ENCODE measurements around the gene CBFA2T2.

CBFA2T2 gene

DNA sequence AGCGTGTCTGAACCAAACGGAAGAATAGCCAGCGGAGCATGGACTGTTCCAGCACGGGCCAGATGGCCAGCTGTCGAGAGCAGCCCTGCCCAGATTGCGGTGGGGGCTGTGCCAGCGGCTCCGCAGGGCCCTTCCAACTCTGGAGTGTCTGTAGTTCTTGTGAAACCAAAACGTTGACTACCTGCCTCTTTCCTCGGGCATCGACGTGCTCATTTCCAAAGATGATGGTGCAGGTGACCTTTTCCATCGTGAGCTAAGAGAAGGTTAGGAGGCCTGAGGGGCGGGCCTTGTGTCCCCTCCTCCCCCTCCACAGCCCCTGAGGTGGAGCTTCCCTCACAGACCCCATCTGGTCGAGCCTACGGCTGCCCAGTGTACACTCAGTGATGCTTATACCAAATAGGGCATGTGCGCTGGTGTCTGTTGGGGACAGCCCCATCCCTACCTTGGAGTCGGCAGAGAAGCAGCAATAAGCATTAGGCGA, 159.3 kb downstream of the CBFA2T2 start:
- intact Hi-C loops (cut with DNase I; ENCODE audit: low total_unique reads) = no loop called here
- H3K36me3 ChIP-seq = peaks cover 9 to 19% (median 15%) of the 10 kb centered on the region in 3 donors
- H3K4me1 ChIP-seq = peaks cover 0 to 55% (median 36%) of the 10 kb centered on the region in 4 donors
- TF ChIP-seq, protein P1, sequence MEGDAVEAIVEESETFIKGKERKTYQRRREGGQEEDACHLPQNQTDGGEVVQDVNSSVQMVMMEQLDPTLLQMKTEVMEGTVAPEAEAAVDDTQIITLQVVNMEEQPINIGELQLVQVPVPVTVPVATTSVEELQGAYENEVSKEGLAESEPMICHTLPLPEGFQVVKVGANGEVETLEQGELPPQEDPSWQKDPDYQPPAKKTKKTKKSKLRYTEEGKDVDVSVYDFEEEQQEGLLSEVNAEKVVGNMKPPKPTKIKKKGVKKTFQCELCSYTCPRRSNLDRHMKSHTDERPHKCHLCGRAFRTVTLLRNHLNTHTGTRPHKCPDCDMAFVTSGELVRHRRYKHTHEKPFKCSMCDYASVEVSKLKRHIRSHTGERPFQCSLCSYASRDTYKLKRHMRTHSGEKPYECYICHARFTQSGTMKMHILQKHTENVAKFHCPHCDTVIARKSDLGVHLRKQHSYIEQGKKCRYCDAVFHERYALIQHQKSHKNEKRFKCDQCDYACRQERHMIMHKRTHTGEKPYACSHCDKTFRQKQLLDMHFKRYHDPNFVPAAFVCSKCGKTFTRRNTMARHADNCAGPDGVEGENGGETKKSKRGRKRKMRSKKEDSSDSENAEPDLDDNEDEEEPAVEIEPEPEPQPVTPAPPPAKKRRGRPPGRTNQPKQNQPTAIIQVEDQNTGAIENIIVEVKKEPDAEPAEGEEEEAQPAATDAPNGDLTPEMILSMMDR (IDR thresholded peaks at IDR 0.05) = no peak
- DNase-seq = peak in 1 of 2 donors; percentile 79
- H3K9me3 ChIP-seq = no peaks in the 10 kb centered on the region
- H3K27me3 ChIP-seq = no peaks in the 10 kb centered on the region
- H3K27ac ChIP-seq = peak overlapping the region; percentile 65 to 80
- H3K4me3 ChIP-seq = no peak overlapping the region

DNA sequence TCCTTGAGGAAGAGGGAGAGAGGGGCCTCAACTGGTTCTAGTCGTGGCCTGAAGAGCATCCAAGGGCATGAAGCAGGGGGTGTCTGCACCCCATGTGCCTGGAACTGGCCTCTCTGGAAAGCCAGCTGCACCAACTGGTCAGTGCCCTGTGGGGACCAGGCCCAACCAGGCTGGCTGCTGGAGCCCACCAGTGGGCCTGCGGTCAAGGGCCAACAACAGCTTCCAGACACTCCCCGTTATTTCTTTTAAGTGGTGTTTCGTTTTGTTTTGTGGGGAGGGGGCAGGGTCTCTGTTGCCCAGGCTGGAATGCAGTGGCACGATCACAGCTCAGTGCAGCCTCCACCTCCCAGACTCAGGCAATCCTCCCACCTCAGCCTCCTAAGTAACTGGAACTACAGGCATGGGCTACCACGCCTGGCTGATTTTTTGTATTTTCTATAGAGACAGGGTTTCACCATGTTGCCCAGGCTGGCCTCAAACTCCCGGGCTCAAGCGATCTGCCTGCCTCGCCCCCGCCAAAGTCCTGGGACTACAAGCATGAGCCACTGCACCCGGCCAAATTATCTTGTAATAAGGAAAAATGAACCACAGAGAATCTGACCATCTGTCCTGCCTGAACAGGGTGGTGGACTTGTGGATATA, 160.3 kb downstream of the CBFA2T2 start:
- TF ChIP-seq, protein P1 (IDR thresholded peaks at IDR 0.05) = no peak
- H3K9me3 ChIP-seq = no peaks in the 10 kb centered on the region
- intact Hi-C loops (cut with DNase I; ENCODE audit: low total_unique reads) = loop anchor here (10.0 kb wide), 1 partner anchor 235 kb away; no protein-coding TSS in a partner anchor
- H3K4me3 ChIP-seq = no peak overlapping the region
- H3K27ac ChIP-seq = no peak overlapping the region
- H3K36me3 ChIP-seq = peaks cover 0 to 9% (median 5%) of the 10 kb centered on the region in 3 donors
- DNase-seq = no peak
- H3K4me1 ChIP-seq = peaks cover 0 to 56% (median 36%) of the 10 kb centered on the region in 4 donors
- no peaks in the 10 kb centered on the region for H3K27me3 ChIP-seq

DNA sequence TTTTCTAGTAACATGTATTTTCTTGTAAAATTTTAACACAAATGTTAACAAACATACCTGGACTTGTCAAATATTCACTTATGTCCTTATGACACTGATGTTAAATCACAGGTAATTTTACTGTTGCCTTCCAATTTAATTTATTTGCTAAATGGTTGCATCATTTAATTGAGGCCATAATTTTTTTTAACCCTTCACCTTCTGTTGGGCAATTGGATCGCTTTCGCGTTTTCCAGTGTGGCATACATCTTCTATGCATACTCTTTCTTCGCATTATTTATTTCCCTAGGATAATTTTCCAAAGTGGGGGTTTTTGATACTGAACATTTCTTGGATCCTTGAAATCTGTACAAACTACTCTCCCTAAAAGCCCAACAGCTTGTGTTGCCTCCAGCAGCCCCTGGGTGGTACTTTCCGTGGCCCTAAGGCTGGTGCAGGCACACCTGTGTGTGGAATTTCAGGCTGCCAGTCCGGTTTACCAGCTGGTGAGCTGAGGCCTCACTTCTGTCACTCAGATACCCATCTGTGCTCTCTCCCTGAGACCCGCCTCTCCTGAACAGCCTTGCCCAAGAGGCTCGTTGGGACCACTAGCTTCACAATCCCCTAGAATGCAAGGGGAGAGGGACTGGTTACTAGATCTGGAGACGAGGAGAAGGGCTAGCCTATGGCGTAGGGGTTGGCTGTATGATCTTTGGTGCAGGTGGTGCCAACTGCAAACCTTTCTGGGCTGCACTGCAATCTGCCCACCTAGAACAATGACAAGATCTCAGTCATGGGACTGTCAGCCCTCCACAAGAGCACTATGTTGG, 161.1 kb downstream of the CBFA2T2 start:
- Histone ChIP-seq H3K9me3 (no peaks in the 10 kb centered on the region), H3K4me1 (peaks cover 0 to 56% (median 36%) of the 10 kb centered on the region in 4 donors), H3K4me3 (no peak overlapping the region), H3K27ac (no peak overlapping the region), H3K27me3 (no peaks in the 10 kb centered on the region), H3K36me3 (peaks cover 0 to 2% (median 0%) of the 10 kb centered on the region in 3 donors)
- intact Hi-C loops (cut with DNase I; ENCODE audit: low total_unique reads) = loop anchor here (10.0 kb wide), 1 partner anchor 236 kb away; no protein-coding TSS in a partner anchor
- TF ChIP-seq, protein P1 (IDR thresholded peaks at IDR 0.05) = no peak
- no peak for DNase-seq

DNA sequence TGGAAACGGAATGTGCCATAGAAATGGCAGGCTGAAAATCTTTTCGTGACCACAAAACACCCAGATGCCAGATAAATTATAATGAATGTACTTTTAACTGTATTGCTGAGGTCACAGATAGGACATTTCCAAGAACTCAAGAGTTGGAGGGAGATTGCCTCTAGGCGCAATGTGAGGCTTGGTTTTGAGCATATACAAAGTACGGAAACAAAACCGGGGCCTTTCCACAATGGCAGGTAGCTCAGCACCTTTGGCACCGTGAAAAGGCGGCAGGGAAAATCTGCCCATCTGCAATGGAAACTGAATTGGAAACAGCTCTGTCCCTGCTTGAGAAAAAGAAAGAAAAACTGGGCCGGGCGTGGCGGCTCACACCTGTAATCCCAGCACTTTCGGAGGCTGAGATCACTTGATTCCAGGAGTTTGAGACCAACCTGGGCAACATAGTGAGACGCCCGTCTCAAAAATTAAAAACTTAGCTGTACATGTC, 161.7 kb downstream of the CBFA2T2 start:
- Histone ChIP-seq H3K4me3 (no peak overlapping the region), H3K36me3 (peaks cover 0 to 6% (median 0%) of the 10 kb centered on the region in 3 donors), H3K27me3 (no peaks in the 10 kb centered on the region), H3K4me1 (peaks cover 0 to 52% (median 33%) of the 10 kb centered on the region in 4 donors), H3K9me3 (no peaks in the 10 kb centered on the region), H3K27ac (no peak overlapping the region)
- no peak for DNase-seq
- TF ChIP-seq, protein P1 (IDR thresholded peaks at IDR 0.05) = no peak
- intact Hi-C loops (cut with DNase I; ENCODE audit: low total_unique reads) = loop anchor here (10.0 kb wide), 1 partner anchor 237 kb away; no protein-coding TSS in a partner anchor

DNA sequence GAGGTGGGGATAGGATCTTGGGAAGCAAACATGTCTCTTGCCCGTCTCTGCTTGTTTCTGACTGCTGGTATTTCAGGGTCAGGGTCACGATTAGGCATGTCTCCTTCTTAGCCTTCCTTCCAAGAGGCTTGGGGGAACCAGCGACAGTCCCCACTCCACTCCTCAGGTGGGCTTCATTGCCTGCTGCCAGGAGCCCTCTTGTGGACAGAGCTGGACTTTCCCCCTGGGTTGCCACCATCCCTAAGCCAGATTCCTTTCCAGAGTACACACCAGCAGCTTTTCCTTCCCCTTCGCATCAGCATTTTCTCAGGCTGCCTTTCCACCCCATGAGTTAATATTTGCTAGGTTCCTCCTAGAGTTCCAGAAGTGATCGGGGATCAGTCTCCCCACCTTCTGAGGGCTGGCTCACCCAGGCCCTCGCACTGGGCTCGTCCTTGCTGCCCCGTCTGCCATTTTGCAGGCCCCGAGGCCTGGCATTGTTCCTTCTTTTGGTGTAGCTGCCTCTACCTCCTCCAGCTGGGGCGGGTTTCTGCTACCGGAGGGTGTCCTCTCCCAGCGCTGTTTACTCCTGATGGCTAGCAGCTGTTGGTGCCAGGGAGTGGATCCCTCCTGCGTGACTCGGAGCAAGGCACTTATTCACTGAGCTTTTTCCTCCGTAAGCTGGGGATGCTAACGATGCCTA, 163.5 kb downstream of the CBFA2T2 start:
- H3K36me3 ChIP-seq = peaks cover 0 to 23% (median 16%) of the 10 kb centered on the region in 3 donors
- DNase-seq = peak in 1 of 2 donors; percentile 81
- no peaks in the 10 kb centered on the region for H3K27me3 ChIP-seq
- H3K4me3 ChIP-seq = peak overlapping the region in 1 of 2 donors; percentile 7
- intact Hi-C loops (cut with DNase I; ENCODE audit: low total_unique reads) = loop anchor here (10.0 kb wide), 1 partner anchor 239 kb away; no protein-coding TSS in a partner anchor
- H3K27ac ChIP-seq = peak overlapping the region in 1 of 2 donors; percentile 31
- H3K4me1 ChIP-seq = peaks cover 0 to 36% (median 17%) of the 10 kb centered on the region in 4 donors
- TF ChIP-seq, protein P1 (IDR thresholded peaks at IDR 0.05) = peak; percentile 74 to 79
- no peaks in the 10 kb centered on the region for H3K9me3 ChIP-seq

All from tibial artery (tissue), 4 donors.